Panc1 (cell line): Measurements from ENCODE around the gene MED28. TPM values are rescaled to one million over a fixed set of nuclear protein-coding genes. Genes with fewer than 3 reads are reported as not detected.

Source experiments
- ATAC-seq: fragments of 200-7000 bp; cut with Tn5 transposase; 2 replicates; pipeline ENCODE4 v1.9.1; 2020; ENCODE audit warnings: mild to moderate bottlenecking, moderate library complexity
- BruUV-seq: library from RNA; stranded (reverse); fragments of 400-500 nt; replicated peaks from 2 replicates; lab custom pipeline; 2021; lab: Mats Ljungman, UMichigan
- CTCF ChIA-PET: fragments of 300-600 bp; sonication (Branson Sonifier 250); formaldehyde crosslinking; loops from one replicate; lab custom pipeline; 2022; ENCODE audit warnings: antibody characterized with exemption; lab: Charles Lee
- POLR2A ChIA-PET: fragments of 300-600 bp; sonication (Branson Sonifier 250); formaldehyde crosslinking; loops from one replicate; lab custom pipeline; 2022; ENCODE audit warnings: antibody characterized with exemption; lab: Charles Lee
- DNase-seq: peaks from one replicate; pipeline ENCODE4 v3.0.0-alpha.2; 2010; ENCODE audit warnings: low read depth, low spot score
- H3K27ac ChIP-seq: 2 replicates; pipeline ENCODE4 v1.5.1; 2011; ENCODE audit warnings: mild to moderate bottlenecking, low read length, inconsistent platforms
- H3K27me3 ChIP-seq: fragments of 200-500 bp; sonication (Bioruptor generic); 2 replicates; pipeline ENCODE4 v1.6.0; 2014; ENCODE audit warnings: low read length, inconsistent platforms; ENCODE audit not compliant: control insufficient read depth, insufficient read depth
- H3K36me3 ChIP-seq: fragments of 200-500 bp; sonication (Bioruptor generic); 2 replicates; pipeline ENCODE4 v1.5.1; 2014; ENCODE audit warnings: inconsistent platforms, mild to moderate bottlenecking, low read length, moderate library complexity; ENCODE audit not compliant: control insufficient read depth, insufficient read depth
- H3K4me1 ChIP-seq: 2 replicates; pipeline ENCODE4 v1.5.1; 2011; ENCODE audit warnings: inconsistent platforms, mild to moderate bottlenecking, low read length, moderate library complexity; ENCODE audit not compliant: control insufficient read depth, insufficient read depth
- H3K4me3 ChIP-seq, 2 experiments: 2 replicates each; pipeline ENCODE4 v1.5.1; 2011 to 2012; ENCODE audit warnings: low read depth in 2 of 2, low read length in 2 of 2, mild to moderate bottlenecking in 2 of 2, inconsistent platforms in 1 of 2, moderate library complexity in 1 of 2
- H3K9me3 ChIP-seq: fragments of 200-500 bp; sonication (Bioruptor generic); 2 replicates; pipeline ENCODE4 v1.5.1; 2014; ENCODE audit warnings: low read depth, mild to moderate bottlenecking, inconsistent platforms, low read length, moderate library complexity; ENCODE audit not compliant: control insufficient read depth, insufficient read depth
- CTCF ChIP-seq: fragments of 450-650 bp; IDR thresholded peaks from 2 replicates; pipeline ENCODE4 v1.5.1; 2017; ENCODE audit warnings: mild to moderate bottlenecking
- POLR2AphosphoS5 ChIP-seq: IDR thresholded peaks from 2 replicates; pipeline ENCODE4 v1.6.1; 2012; ENCODE audit warnings: mild to moderate bottlenecking, low read depth, low read length, moderate library complexity
- SIN3A ChIP-seq: IDR thresholded peaks from 2 replicates; pipeline ENCODE4 v1.6.1; 2012; ENCODE audit warnings: low read depth, mild to moderate bottlenecking, low read length, moderate library complexity, borderline replicate concordance; ENCODE audit not compliant: insufficient read depth
- TCF7L2 ChIP-seq: IDR thresholded peaks from 2 replicates; pipeline ENCODE4 v1.6.1; 2011; ENCODE audit warnings: mild to moderate bottlenecking, low read depth, low read length, inconsistent platforms
- in situ Hi-C: cut with HindIII; loops from 2 replicates; pipeline ENCODE4 v1.10.0; 2016; ENCODE audit warnings: low sequenced_read_pairs, low pct_unique_long_range_greater_than_20kb
- intact Hi-C: fragments of 100-400 bp; cut with micrococcal nuclease; formaldehyde crosslinking; loops from one replicate; pipeline ENCODE4 v1.10.0; 2022; ENCODE audit not compliant: unreplicated experiment
- total RNA-seq: library from RNA; stranded (reverse); gene quantifications from one replicate; pipeline ENCODE4 v1.2.1, GENCODE V29; 2021; ENCODE audit not compliant: unreplicated experiment
- TF ChIP-seq, protein P1 (sequence below), 2 experiments: IDR thresholded peaks; 2 replicates each; pipeline ENCODE4 v1.6.1; 2011 to 2012; ENCODE audit warnings: low read depth in 2 of 2, control low read depth in 1 of 2, low read length in 1 of 2, mild to moderate bottlenecking in 1 of 2, moderate library complexity in 1 of 2; ENCODE audit not compliant: insufficient read depth in 1 of 2

MED28 gene
- total RNA-seq, 1 experiment from 2014 or later = 32.1 TPM

DNA sequence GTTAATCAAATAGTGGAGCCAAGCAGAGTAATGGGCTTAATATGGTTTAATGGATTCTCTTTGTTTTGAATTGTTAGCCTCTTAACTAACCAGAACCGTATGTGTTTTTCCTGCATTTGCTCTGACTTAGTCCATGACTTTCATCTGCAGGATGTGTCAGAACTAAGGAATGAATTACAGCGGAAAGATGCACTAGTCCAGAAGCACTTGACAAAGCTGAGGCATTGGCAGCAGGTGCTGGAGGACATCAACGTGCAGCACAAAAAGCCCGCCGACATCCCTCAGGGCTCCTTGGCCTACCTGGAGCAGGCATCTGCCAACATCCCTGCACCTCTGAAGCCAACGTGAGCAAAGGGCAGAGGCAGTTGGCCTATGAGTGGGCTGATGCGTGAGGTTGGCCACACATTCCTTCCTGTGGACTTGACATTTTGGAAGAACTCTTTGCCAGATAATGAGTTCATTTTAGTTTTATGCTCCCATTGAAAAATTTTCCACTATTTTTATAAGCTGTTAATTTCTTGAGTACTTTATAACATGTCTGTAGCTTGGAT lies 9.1 kb downstream of the MED28 start:
- Histone ChIP-seq H3K4me1 (no peaks in the 10 kb centered on the region), H3K36me3 (peaks cover 18% of the 10 kb centered on the region), H3K27ac (no peak overlapping the region), H3K9me3 (no peaks in the 10 kb centered on the region), H3K4me3 (no peak overlapping the region), H3K27me3 (no peaks in the 10 kb centered on the region)
- no peak for TF ChIP-seq CTCF
- TF ChIP-seq SIN3A = no peak
- TF ChIP-seq, protein P1, sequence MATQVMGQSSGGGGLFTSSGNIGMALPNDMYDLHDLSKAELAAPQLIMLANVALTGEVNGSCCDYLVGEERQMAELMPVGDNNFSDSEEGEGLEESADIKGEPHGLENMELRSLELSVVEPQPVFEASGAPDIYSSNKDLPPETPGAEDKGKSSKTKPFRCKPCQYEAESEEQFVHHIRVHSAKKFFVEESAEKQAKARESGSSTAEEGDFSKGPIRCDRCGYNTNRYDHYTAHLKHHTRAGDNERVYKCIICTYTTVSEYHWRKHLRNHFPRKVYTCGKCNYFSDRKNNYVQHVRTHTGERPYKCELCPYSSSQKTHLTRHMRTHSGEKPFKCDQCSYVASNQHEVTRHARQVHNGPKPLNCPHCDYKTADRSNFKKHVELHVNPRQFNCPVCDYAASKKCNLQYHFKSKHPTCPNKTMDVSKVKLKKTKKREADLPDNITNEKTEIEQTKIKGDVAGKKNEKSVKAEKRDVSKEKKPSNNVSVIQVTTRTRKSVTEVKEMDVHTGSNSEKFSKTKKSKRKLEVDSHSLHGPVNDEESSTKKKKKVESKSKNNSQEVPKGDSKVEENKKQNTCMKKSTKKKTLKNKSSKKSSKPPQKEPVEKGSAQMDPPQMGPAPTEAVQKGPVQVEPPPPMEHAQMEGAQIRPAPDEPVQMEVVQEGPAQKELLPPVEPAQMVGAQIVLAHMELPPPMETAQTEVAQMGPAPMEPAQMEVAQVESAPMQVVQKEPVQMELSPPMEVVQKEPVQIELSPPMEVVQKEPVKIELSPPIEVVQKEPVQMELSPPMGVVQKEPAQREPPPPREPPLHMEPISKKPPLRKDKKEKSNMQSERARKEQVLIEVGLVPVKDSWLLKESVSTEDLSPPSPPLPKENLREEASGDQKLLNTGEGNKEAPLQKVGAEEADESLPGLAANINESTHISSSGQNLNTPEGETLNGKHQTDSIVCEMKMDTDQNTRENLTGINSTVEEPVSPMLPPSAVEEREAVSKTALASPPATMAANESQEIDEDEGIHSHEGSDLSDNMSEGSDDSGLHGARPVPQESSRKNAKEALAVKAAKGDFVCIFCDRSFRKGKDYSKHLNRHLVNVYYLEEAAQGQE (IDR thresholded peaks at IDR 0.05; ENCODE audit: insufficient read depth in 1 of 2, low read depth in 2 of 2, low read length in 1 of 2) = no peak
- no peak for TF ChIP-seq POLR2AphosphoS5
- no peak for TF ChIP-seq TCF7L2
- in situ Hi-C loops (no loop called here), intact Hi-C loops (no loop called here)
- ATAC-seq = no peak
- ChIA-PET POLR2A (interaction anchor here (0.7 kb wide), 1 partner anchor 9 kb away, joined by 4 read pairs; the partner anchor contains the start of gene MED28), CTCF (no interaction called here)
- no TSS peak for BruUV-seq
- DNase-seq = no peak

- ChIA-PET POLR2A (no interaction called here), CTCF (no interaction called here)
- no peak for ATAC-seq
- Histone ChIP-seq H3K27me3 (no peaks in the 10 kb centered on the region), H3K27ac (no peak overlapping the region), H3K4me3 (no peak overlapping the region), H3K36me3 (peaks cover 18% of the 10 kb centered on the region), H3K9me3 (no peaks in the 10 kb centered on the region), H3K4me1 (no peaks in the 10 kb centered on the region)
- in situ Hi-C loops (no loop called here), intact Hi-C loops (no loop called here)
- TF ChIP-seq TCF7L2 (no peak), POLR2AphosphoS5 (no peak), CTCF (no peak), SIN3A (no peak)
- TF ChIP-seq, protein P1 (IDR thresholded peaks at IDR 0.05; ENCODE audit: insufficient read depth in 1 of 2, low read depth in 2 of 2, low read length in 1 of 2) = no peak
- no peak for DNase-seq
- no TSS peak for BruUV-seq
Observed at GRCh38 chr4:17624821-17625220, 10.4 kb downstream of the MED28 start.
